HG03565 (cell line): Measurements from ENCODE around the gene ATP4A.

Experiments
- ATAC-seq: cut with Tn5 transposase; IDR thresholded peaks from one replicate; pipeline ENCODE4 v1.9.1; 2021; ENCODE audit warnings: mild to moderate bottlenecking, moderate library complexity; ENCODE audit not compliant: unreplicated experiment

Gene ATP4A

DNA sequence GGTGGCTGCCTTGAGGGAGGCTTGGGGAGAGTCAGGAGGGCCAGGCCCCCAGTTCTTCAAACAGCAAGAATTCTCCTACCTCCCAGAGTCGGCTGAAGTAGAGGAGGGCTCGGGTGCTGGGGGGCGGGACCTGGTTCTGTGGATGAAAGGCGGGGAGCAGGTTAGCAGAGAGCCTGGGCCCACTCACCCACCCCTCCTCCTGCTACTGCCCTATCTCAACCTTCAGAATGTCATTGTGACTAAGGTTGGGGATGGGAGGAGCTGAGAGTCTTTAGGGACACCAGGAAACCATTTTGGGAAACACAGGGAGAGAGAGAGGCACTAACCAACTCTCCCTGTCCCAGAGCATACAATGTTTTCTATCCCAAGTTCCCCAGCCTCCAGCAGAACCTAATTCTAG, 60.7 kb downstream of the ATP4A start:
- ATAC-seq, result no peak

- no peak for ATAC-seq
Observed at GRCh38 chr19:35501684-35502083, 61.8 kb downstream of the ATP4A start.

- ATAC-seq, result no peak
Observed at GRCh38 chr19:35500611-35501010, 62.8 kb downstream of the ATP4A start.
